ENCODE data around the gene LARP4. TPM values are rescaled to one million over a fixed set of nuclear protein-coding genes. Genes with fewer than 3 reads are reported as not detected.

Gene LARP4
- total and polyA plus RNA-seq, 2 experiments from 2014 or later = 17.4 to 30.9 TPM

DNA sequence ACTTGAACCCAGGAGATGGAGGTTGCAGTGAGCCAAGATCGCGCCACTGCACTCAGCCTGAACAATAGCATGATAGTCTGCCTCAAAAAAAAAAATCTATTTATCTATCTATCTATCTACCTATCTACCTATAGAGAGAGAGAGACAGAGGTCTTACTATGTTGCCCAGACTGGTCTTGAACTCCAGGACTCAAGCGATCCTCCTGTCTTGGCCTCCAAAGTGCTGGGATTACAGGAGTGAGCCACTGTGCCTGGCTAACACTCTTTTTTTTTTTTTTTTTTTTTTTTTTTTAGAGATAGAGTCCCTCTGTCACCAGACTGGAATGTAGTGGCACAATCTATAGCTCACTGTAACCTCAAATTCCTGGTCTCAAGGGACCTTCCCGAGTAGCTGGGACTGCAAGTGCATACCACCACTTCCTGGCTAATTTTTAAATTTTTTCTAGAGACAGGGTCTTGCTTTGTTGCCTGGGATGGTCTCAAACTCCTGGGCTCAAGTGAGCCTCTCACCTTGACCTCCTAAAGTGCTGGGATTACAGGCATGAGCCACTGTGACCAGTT, 6.1 kb upstream of the LARP4 start:
- DNase-seq = peak; percentile 41
- no peak overlapping the region for H3K4me2 ChIP-seq (ENCODE audit: unreplicated experiment)
- TF ChIP-seq EZH2 (IDR thresholded peaks at IDR 0.05; ENCODE audit: insufficient read depth, poor library complexity, severe bottlenecking) (no peak), EZH2phosphoT487 (IDR thresholded peaks at IDR 0.05; ENCODE audit: insufficient read depth, low read depth) (no peak)

DNA sequence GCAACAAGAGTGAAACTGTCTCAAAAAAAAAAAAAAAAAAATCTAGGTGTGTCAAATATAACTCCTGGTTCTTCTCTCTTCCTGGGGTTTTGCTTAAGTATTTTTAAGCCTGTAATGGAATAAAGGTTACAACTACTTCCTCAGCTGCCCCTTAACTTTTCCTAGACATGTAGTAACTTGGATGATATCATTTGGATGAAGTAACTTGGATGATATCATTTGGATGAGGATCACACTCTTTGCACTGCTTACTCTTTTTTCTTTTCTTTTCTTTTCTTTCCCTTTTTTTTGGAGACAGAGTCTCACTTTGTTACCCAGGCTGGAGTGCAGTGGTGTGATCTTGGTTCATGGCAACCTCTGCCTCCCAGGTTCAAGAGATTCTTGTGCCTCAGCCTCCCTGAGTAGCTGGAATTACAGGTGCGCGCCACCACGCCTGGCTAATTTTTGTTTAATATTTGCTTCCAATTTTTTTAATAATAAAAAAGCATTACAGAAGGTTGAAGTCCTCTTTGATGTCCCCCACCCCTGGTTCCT, 3.5 kb upstream of the LARP4 start:
- H2AFZ ChIP-seq = no peak overlapping the region
- TF ChIP-seq EZH2 (IDR thresholded peaks at IDR 0.05; ENCODE audit: insufficient read depth, poor library complexity, severe bottlenecking) (no peak), EZH2phosphoT487 (IDR thresholded peaks at IDR 0.05; ENCODE audit: insufficient read depth, low read depth) (no peak)
- no peaks in the 10 kb centered on the region for H3K27me3 ChIP-seq (replicated peaks; ENCODE audit: insufficient read depth)
- H3K4me3 ChIP-seq = no peak overlapping the region
- no peak overlapping the region for H3K27ac ChIP-seq
- H3K9me2 ChIP-seq (ENCODE audit: insufficient read depth) = no peaks in the 10 kb centered on the region
- no peaks in the 10 kb centered on the region for H3K9me3 ChIP-seq (ENCODE audit: low read depth)
- peaks cover 13% of the 10 kb centered on the region for H3K79me2 ChIP-seq (ENCODE audit: insufficient read depth)
- peaks cover 29% of the 10 kb centered on the region for H3F3A ChIP-seq (ENCODE audit: insufficient read depth)
- DNase-seq = peak; percentile 62
- H4K20me1 ChIP-seq (ENCODE audit: insufficient read depth) = no peaks in the 10 kb centered on the region
- WGBS, 2 experiments (ENCODE audit: low coverage in 1 of 2, low lambda C conversion rate in 2 of 2, missing lambda C conversion rate in 2 of 2) = 99 to 100% methylated on average over 3 of the region's 3 CpGs
- in situ Hi-C loops (cut with MboI) = no loop called here
- H3K4me2 ChIP-seq (ENCODE audit: unreplicated experiment) = peak overlapping the region; percentile 36
- H3K4me1 ChIP-seq (ENCODE audit: insufficient read depth) = peaks cover 11% of the 10 kb centered on the region; the same call in 1 of the 2 replicates
- no peak overlapping the region for H3K9ac ChIP-seq
- no peaks in the 10 kb centered on the region for H3K36me3 ChIP-seq (ENCODE audit: low read depth)

More for the DNA sequence above, 6.1 kb upstream of the LARP4 start:
- WGBS, 2 experiments (ENCODE audit: low coverage in 1 of 2, low lambda C conversion rate in 2 of 2, missing lambda C conversion rate in 2 of 2) = 77% methylated on average over 4 of the region's 4 CpGs
- H2AFZ ChIP-seq = no peak overlapping the region
- H3K27ac ChIP-seq = no peak overlapping the region
- peaks cover 25% of the 10 kb centered on the region for H3F3A ChIP-seq (ENCODE audit: insufficient read depth)
- H3K4me1 ChIP-seq (ENCODE audit: insufficient read depth) = peaks cover 25% of the 10 kb centered on the region
- H3K4me3 ChIP-seq = no peak overlapping the region
- H3K9me2 ChIP-seq (ENCODE audit: insufficient read depth) = no peaks in the 10 kb centered on the region
- H3K27me3 ChIP-seq (replicated peaks; ENCODE audit: insufficient read depth) = no peaks in the 10 kb centered on the region
- H4K20me1 ChIP-seq (ENCODE audit: insufficient read depth) = no peaks in the 10 kb centered on the region
- H3K79me2 ChIP-seq (ENCODE audit: insufficient read depth) = no peaks in the 10 kb centered on the region
- in situ Hi-C loops (cut with MboI) = no loop called here
- no peaks in the 10 kb centered on the region for H3K9me3 ChIP-seq (ENCODE audit: low read depth)
- no peak overlapping the region for H3K9ac ChIP-seq
- H3K36me3 ChIP-seq (ENCODE audit: low read depth) = no peaks in the 10 kb centered on the region

DNA sequence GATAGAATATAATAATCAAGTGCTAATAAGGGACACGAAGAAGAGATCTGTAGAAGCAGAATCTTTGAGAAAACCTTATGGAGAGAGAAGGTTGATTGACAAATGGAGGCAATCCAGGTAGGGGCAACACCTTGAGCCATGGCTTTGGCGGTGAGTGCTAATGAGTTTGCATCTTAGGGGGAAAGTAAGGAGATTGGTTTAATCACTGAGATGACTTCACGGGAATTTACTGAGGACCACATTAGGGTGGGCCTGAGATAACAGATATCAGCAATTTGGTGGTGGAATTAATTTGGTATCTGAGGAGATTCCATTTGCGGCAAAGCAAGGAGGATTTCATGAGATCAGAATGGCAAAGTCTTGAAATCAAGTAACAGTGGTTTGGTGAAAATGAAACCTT, 1.8 kb upstream of the LARP4 start:
- Histone ChIP-seq H4K20me1 (ENCODE audit: insufficient read depth) (no peaks in the 10 kb centered on the region), H3K27ac (no peak overlapping the region), H3K9me2 (ENCODE audit: insufficient read depth) (no peaks in the 10 kb centered on the region), H3K79me2 (ENCODE audit: insufficient read depth) (peaks cover 31% of the 10 kb centered on the region), H3K4me1 (ENCODE audit: insufficient read depth) (peaks cover 21% of the 10 kb centered on the region), H3K27me3 (replicated peaks; ENCODE audit: insufficient read depth) (no peaks in the 10 kb centered on the region), H2AFZ (no peak overlapping the region), H3K4me2 (ENCODE audit: unreplicated experiment) (no peak overlapping the region), H3K9me3 (ENCODE audit: low read depth) (no peaks in the 10 kb centered on the region), H3K36me3 (ENCODE audit: low read depth) (no peaks in the 10 kb centered on the region), H3F3A (ENCODE audit: insufficient read depth) (peaks cover 42% of the 10 kb centered on the region), H3K4me3 (no peak overlapping the region), H3K9ac (no peak overlapping the region)
- in situ Hi-C loops (cut with MboI) = no loop called here
- TF ChIP-seq EZH2 (IDR thresholded peaks at IDR 0.05; ENCODE audit: insufficient read depth, poor library complexity, severe bottlenecking) (no peak), EZH2phosphoT487 (IDR thresholded peaks at IDR 0.05; ENCODE audit: insufficient read depth, low read depth) (no peak)
- no peak for DNase-seq
- whole genome bisulfite sequencing, 2 experiments (ENCODE audit: low coverage in 1 of 2, low lambda C conversion rate in 2 of 2, missing lambda C conversion rate in 2 of 2) = 93 to 95% methylated on average over 4 of the region's 4 CpGs

DNA sequence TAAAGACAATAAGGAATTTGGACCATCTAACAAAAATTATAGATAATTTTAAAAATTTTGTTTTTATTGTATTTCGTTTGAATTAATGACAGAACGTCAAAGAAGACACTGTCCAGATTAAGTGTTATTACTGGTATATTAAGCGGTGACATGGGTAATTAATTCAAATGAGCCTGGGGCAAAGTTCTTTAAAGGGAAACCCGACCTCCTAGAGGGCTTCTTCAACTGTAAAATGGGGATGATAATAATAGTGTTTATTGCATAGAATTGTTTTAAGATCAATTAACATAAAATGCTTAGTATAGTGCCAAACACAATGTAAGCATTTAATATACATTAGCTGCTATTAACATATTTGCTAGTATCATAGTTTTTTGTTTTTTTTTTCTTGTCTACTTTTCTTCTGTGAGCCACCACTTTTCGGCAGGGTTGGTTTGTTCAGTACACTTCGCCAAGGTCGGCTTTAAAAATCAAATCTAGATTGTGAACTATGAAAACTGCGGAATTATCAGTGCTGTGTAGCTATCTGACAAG, 514 bp upstream of the LARP4 start:
- H3K9ac ChIP-seq = peak overlapping the region; percentile 85
- H3K9me3 ChIP-seq (ENCODE audit: low read depth) = no peaks in the 10 kb centered on the region
- no peaks in the 10 kb centered on the region for H4K20me1 ChIP-seq (ENCODE audit: insufficient read depth)
- peak overlapping the region; percentile 97 for H2AFZ ChIP-seq
- peaks cover 42% of the 10 kb centered on the region for H3F3A ChIP-seq (ENCODE audit: insufficient read depth)
- H3K79me2 ChIP-seq (ENCODE audit: insufficient read depth) = peaks cover 43% of the 10 kb centered on the region
- H3K27ac ChIP-seq = peak overlapping the region; percentile 82
- in situ Hi-C loops (cut with MboI) = no loop called here
- no peaks in the 10 kb centered on the region for H3K36me3 ChIP-seq (ENCODE audit: low read depth)
- no peaks in the 10 kb centered on the region for H3K27me3 ChIP-seq (replicated peaks; ENCODE audit: insufficient read depth)
- TF ChIP-seq EZH2phosphoT487 (IDR thresholded peaks at IDR 0.05; ENCODE audit: insufficient read depth, low read depth) (no peak), EZH2 (IDR thresholded peaks at IDR 0.05; ENCODE audit: insufficient read depth, poor library complexity, severe bottlenecking) (no peak)
- peak overlapping the region; percentile 90 for H3K4me2 ChIP-seq (ENCODE audit: unreplicated experiment)
- WGBS, 2 experiments (ENCODE audit: low coverage in 1 of 2, low lambda C conversion rate in 2 of 2, missing lambda C conversion rate in 2 of 2) = 16 to 17% methylated on average over 8 of the region's 8 CpGs
- DNase-seq = no peak
- no peaks in the 10 kb centered on the region for H3K9me2 ChIP-seq (ENCODE audit: insufficient read depth)
- H3K4me1 ChIP-seq (ENCODE audit: insufficient read depth) = peaks cover 21% of the 10 kb centered on the region; the same call in 1 of the 2 replicates
- peak overlapping the region; percentile 92 for H3K4me3 ChIP-seq

All from GM23248 (cell line).